Stimulated activated CD4-positive, alpha-beta T cell treated with anti-CD3 and anti-CD28 coated beads, Interleukin-1b, Interleukin-23, amount 100 ng/mL, for 48 hours (primary cell): ENCODE data around the gene ST7.

Experiments used
- DNase-seq: peaks from one replicate; pipeline ENCODE4 v3.0.0-alpha.2; 2020

Gene ST7

GRCh38 chr7:117034851-117035464 is 81.7 kb downstream of the ST7 start:
- DNase-seq: no peak

GRCh38 chr7:117035465-117035862 is 82.2 kb downstream of the ST7 start:
- DNase-seq: no peak

GRCh38 chr7:117036053-117036669 is 82.9 kb downstream of the ST7 start:
- no peak for DNase-seq

GRCh38 chr7:117036836-117037235 is 83.5 kb downstream of the ST7 start:
- DNase-seq: no peak

GRCh38 chr7:117038408-117038807 is 85.1 kb downstream of the ST7 start:
- DNase-seq: no peak

GRCh38 chr7:117041007-117041406 is 87.7 kb downstream of the ST7 start:
- DNase-seq: no peak

GRCh38 chr7:117041822-117042221 is 88.5 kb downstream of the ST7 start:
- no peak for DNase-seq

GRCh38 chr7:117043108-117043825 is 90.0 kb downstream of the ST7 start:
- DNase-seq: no peak

- peak; percentile 2 for DNase-seq
Observed at GRCh38 chr7:117044664-117045063, 91.4 kb downstream of the ST7 start.

GRCh38 chr7:117045927-117046710 is 92.8 kb downstream of the ST7 start:
- no peak for DNase-seq

GRCh38 chr7:117047496-117047895 is 94.2 kb downstream of the ST7 start:
- no peak for DNase-seq

- no peak for DNase-seq
Observed at GRCh38 chr7:117048114-117048866, 95.0 kb downstream of the ST7 start.

GRCh38 chr7:117048882-117049281 is 95.6 kb downstream of the ST7 start:
- DNase-seq: no peak

GRCh38 chr7:117051808-117052207 is 98.5 kb downstream of the ST7 start:
- no peak for DNase-seq

GRCh38 chr7:117053432-117053831 is 100.1 kb downstream of the ST7 start:
- DNase-seq: no peak

GRCh38 chr7:117061751-117062150 is 108.5 kb downstream of the ST7 start:
- no peak for DNase-seq

GRCh38 chr7:117062300-117062699 is 109.0 kb downstream of the ST7 start:
- DNase-seq: no peak

GRCh38 chr7:117064688-117065087 is 111.4 kb downstream of the ST7 start:
- no peak for DNase-seq

GRCh38 chr7:117065571-117066150 is 112.4 kb downstream of the ST7 start:
- no peak for DNase-seq

- DNase-seq: no peak
Observed at GRCh38 chr7:117066668-117067067, 113.4 kb downstream of the ST7 start.

- no peak for DNase-seq
Observed at GRCh38 chr7:117067340-117067739, 114.0 kb downstream of the ST7 start.

- no peak for DNase-seq
Observed at GRCh38 chr7:117068511-117069145, 115.3 kb downstream of the ST7 start.
